Fibroblast of lung (primary cell): ENCODE measurements around the gene CLCN7. TPM values are rescaled to one million over a fixed set of nuclear protein-coding genes. Genes with fewer than 3 reads are reported as not detected.

Experiments
- DNase-seq, 2 donors: peaks; one replicate each; pipeline versions ENCODE4 v3.0.0 to v3.0.0-alpha.2; 2010; ENCODE audit warnings: low read depth in 2 of 2
- H2AFZ ChIP-seq: 2 replicates; pipeline ENCODE4 v1.5.1; 2012; ENCODE audit warnings: low read length, control low read depth, inconsistent platforms
- H3K27ac ChIP-seq: 2 replicates; pipeline ENCODE4 v1.5.1; 2011; ENCODE audit warnings: low read length, control low read depth; ENCODE audit not compliant: insufficient read depth
- H3K27me3 ChIP-seq: 2 replicates; pipeline ENCODE4 v1.5.1; 2011; ENCODE audit warnings: mild to moderate bottlenecking, low read length; ENCODE audit not compliant: control insufficient read depth, insufficient read depth
- H3K36me3 ChIP-seq: 2 replicates; pipeline ENCODE4 v1.5.1; 2011; ENCODE audit warnings: low read length; ENCODE audit not compliant: control insufficient read depth, insufficient read depth
- H3K4me1 ChIP-seq: 2 replicates; pipeline ENCODE4 v1.5.1; 2011; ENCODE audit warnings: low read length; ENCODE audit not compliant: control insufficient read depth, insufficient read depth; ENCODE audit errors: extremely low read depth
- H3K4me2 ChIP-seq: 2 replicates; pipeline ENCODE4 v1.5.1; 2011; ENCODE audit warnings: low read length, control low read depth; ENCODE audit not compliant: insufficient read depth; ENCODE audit errors: extremely low read depth
- H3K4me3 ChIP-seq, 4 experiments: fragments of 200-600 bp in 1 of 4; sonication (generic) in 1 of 4; replicated peaks in 1 of 4; 2 replicates each; pipeline ENCODE4 v1.5.1; 2011 to 2016; ENCODE audit warnings: low read length in 4 of 4, low read depth in 3 of 4, mild to moderate bottlenecking in 3 of 4, control low read depth in 2 of 4, inconsistent platforms in 1 of 4, mixed read lengths in 1 of 4; ENCODE audit not compliant: insufficient read depth in 1 of 4; ENCODE audit errors: control extremely low read depth in 1 of 4
- H3K79me2 ChIP-seq: 2 replicates; pipeline ENCODE4 v1.5.1; 2012; ENCODE audit warnings: mild to moderate bottlenecking, low read length, inconsistent platforms; ENCODE audit not compliant: control insufficient read depth, insufficient read depth
- H3K9ac ChIP-seq: 2 replicates; pipeline ENCODE4 v1.5.1; 2011; ENCODE audit warnings: mild to moderate bottlenecking, low read length, control low read depth; ENCODE audit not compliant: insufficient read depth
- H3K9me3 ChIP-seq: 2 replicates; pipeline ENCODE4 v1.5.1; 2012; ENCODE audit warnings: low read depth, low read length; ENCODE audit not compliant: control insufficient read depth, insufficient read depth
- H4K20me1 ChIP-seq: 2 replicates; pipeline ENCODE4 v1.5.1; 2011; ENCODE audit warnings: low read length; ENCODE audit not compliant: control insufficient read depth, insufficient read depth; ENCODE audit errors: extremely low read depth
- EZH2 ChIP-seq: IDR thresholded peaks from 2 replicates; pipeline ENCODE4 v1.5.1; 2012; ENCODE audit warnings: low read length, control low read depth, mild to moderate bottlenecking; ENCODE audit errors: missing control alignments
- polyA plus RNA-seq, 2 donors: library from polyadenylated mRNA; depleted of rRNA in 1 of 2; stranded (reverse) in 1 of 2; unstranded in 1 of 2; fragments of >200 nt; gene quantifications; 2 replicates each; pipeline ENCODE4 v1.2.1, GENCODE V29; 2011 to 2012; ENCODE audit warnings: missing spikeins in 1 of 2
- total RNA-seq: library from RNA; depleted of rRNA; stranded (reverse); fragments of >200 nt; gene quantifications from 2 replicates; pipeline ENCODE4 v1.2.1, GENCODE V29; 2014
- TF ChIP-seq, protein P1 (sequence below), 2 donors: IDR thresholded peaks in 1 of 2; conservative IDR thresholded peaks in 1 of 2; 1 replicate in 1 of 2; 2 replicates in 1 of 2; pipeline ENCODE4 v1.5.1; 2011 to 2012; ENCODE audit warnings: low read length in 2 of 2, control low read depth in 1 of 2, inconsistent platforms in 1 of 2, low read depth in 1 of 2, mild to moderate bottlenecking in 1 of 2

CLCN7 gene
- total and polyA plus RNA-seq, 2 donors (not counting 1 experiment from before 2014, with no cell fraction given) = 25.0 to 83.4 TPM

DNA sequence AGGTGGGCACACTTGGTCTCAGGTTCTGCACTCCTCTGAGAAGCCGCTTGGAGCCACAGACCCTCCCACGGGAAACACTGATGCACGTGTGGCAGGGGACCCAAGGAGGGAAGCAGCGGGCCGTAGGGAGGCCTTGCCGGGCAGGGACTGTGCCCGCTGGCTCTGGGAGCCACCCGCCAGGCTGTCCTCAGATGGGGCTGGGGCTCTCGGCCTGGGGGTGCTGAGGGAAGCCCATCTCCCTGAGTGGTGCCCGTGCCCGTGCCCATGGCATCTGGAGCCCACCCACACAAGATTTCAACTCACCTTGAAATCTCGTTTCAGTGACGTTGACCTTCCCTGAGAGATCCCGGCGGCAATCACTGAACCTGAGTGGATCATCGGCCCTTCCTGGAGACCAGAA, 17.9 kb downstream of the CLCN7 start:
- peaks cover 15% of the 10 kb centered on the region for H3K36me3 ChIP-seq
- H3K4me2 ChIP-seq = no peak overlapping the region
- DNase-seq = no peak
- no peak for TF ChIP-seq EZH2
- no peak overlapping the region for H3K27ac ChIP-seq
- no peaks in the 10 kb centered on the region for H4K20me1 ChIP-seq
- H2AFZ ChIP-seq = no peak overlapping the region
- H3K4me3 ChIP-seq = no peak overlapping the region
- no peak overlapping the region for H3K9ac ChIP-seq
- H3K79me2 ChIP-seq = no peaks in the 10 kb centered on the region
- no peaks in the 10 kb centered on the region for H3K27me3 ChIP-seq
- H3K4me1 ChIP-seq = no peaks in the 10 kb centered on the region
- no peaks in the 10 kb centered on the region for H3K9me3 ChIP-seq

DNA sequence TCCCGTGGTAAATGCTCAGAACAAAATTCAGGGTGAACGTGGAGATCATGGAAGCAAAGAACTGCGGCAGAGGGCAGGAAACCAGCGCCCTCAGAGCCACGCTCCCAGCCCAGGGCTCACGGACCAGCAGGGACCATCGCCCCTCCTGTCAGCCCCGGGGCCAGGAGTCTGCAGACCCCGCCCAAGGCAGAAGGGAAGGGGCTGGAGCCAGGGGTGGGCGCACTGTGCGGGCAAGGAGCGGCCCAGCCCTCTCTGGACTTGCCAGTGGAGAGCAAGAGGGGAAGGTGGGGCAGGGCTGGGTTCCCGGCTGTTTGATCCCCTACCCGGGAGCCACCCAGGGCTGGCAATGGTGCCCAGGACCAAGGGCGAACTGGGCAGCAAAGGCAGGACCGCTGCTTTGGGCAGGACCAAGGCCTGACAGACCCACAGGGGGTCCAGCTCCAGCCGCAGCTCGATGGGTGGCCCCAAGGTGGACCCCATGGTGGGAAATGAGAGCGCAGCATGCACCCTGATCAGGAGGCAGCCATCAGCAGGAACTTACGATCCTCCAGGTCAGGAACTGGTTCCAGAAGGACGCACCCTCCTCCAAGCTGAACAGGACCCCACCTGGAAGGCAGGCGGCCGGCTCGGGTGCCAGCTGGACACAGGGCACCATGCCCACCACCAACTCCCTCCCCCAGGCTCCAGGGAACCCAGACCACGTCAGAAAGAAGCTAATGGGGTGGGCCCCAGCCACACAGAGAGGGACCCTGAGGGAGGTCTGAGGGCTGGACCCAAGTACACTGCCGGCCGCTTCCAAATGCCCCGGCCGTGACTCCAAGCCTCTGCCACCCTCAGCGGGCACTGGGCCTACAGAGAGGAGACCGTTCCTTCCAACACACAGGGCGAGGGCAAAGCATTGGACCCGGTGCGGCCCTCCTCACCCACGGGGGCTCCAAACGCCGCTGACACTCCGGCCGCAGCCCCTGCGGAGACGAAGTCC, 19.3 kb downstream of the CLCN7 start:
- H3K9me3 ChIP-seq = no peaks in the 10 kb centered on the region
- H3K36me3 ChIP-seq = peaks cover 17% of the 10 kb centered on the region
- H3K9ac ChIP-seq = no peak overlapping the region
- no peak overlapping the region for H3K27ac ChIP-seq
- DNase-seq = no peak
- H3K79me2 ChIP-seq = no peaks in the 10 kb centered on the region
- H3K27me3 ChIP-seq = no peaks in the 10 kb centered on the region
- H2AFZ ChIP-seq = no peak overlapping the region
- H3K4me1 ChIP-seq = no peaks in the 10 kb centered on the region
- TF ChIP-seq EZH2 = no peak
- TF ChIP-seq, protein P1, sequence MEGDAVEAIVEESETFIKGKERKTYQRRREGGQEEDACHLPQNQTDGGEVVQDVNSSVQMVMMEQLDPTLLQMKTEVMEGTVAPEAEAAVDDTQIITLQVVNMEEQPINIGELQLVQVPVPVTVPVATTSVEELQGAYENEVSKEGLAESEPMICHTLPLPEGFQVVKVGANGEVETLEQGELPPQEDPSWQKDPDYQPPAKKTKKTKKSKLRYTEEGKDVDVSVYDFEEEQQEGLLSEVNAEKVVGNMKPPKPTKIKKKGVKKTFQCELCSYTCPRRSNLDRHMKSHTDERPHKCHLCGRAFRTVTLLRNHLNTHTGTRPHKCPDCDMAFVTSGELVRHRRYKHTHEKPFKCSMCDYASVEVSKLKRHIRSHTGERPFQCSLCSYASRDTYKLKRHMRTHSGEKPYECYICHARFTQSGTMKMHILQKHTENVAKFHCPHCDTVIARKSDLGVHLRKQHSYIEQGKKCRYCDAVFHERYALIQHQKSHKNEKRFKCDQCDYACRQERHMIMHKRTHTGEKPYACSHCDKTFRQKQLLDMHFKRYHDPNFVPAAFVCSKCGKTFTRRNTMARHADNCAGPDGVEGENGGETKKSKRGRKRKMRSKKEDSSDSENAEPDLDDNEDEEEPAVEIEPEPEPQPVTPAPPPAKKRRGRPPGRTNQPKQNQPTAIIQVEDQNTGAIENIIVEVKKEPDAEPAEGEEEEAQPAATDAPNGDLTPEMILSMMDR (conservative IDR thresholded peaks at IDR 0.05 in 1 of 2, IDR thresholded peaks at IDR 0.05 in 1 of 2; ENCODE audit: low read depth in 1 of 2, low read length in 2 of 2) = no peak
- no peaks in the 10 kb centered on the region for H4K20me1 ChIP-seq
- H3K4me2 ChIP-seq = no peak overlapping the region
- no peak overlapping the region for H3K4me3 ChIP-seq

DNA sequence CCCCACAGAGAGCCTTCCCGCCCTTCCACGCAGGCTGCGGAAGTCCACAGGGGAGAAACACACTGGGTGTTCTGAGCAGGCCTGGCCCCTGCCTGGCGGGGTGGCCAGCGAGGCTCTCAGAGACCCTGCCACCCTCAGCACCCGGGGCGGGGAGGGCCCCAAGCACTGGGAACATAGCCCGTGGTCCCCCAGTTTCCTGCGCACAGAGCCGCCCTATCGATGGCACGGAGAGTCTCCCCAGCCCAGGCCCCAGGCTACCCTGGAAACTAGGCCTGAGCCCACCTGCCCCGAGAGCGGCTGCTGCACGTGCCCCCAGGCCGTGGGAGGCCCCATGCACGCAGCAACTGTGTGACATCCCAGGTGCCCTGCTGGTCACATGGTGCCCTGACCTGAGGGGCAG, 20.3 kb downstream of the CLCN7 start:
- H3K79me2 ChIP-seq = no peaks in the 10 kb centered on the region
- no peak overlapping the region for H3K4me2 ChIP-seq
- DNase-seq = no peak
- H2AFZ ChIP-seq = no peak overlapping the region
- no peak overlapping the region for H3K4me3 ChIP-seq
- H4K20me1 ChIP-seq = no peaks in the 10 kb centered on the region
- H3K27me3 ChIP-seq = no peaks in the 10 kb centered on the region
- H3K9me3 ChIP-seq = no peaks in the 10 kb centered on the region
- H3K27ac ChIP-seq = no peak overlapping the region
- H3K4me1 ChIP-seq = no peaks in the 10 kb centered on the region
- TF ChIP-seq, protein P1 (conservative IDR thresholded peaks at IDR 0.05 in 1 of 2, IDR thresholded peaks at IDR 0.05 in 1 of 2; ENCODE audit: low read depth in 1 of 2, low read length in 2 of 2) = no peak
- TF ChIP-seq EZH2 = no peak
- peaks cover 13% of the 10 kb centered on the region for H3K36me3 ChIP-seq
- no peak overlapping the region for H3K9ac ChIP-seq
